OCI-LY3 (cell line): ENCODE measurements around the gene CD28.
A peak's percentile ranks its signal among the peaks of the same experiment; 100 is the strongest.
"Not testable (repeated sequence)": the region's sequence is repeated elsewhere in the genome, so short reads cannot be mapped to it uniquely, and the experiment has no call there.

ENCODE experiments used
- H2AFZ ChIP-seq: fragments of 200-600, 300-600 bp; shearing (Covaris generic); 2 replicates; pipeline ENCODE4 v1.6.0; 2014; ENCODE audit warnings: antibody characterized with exemption, low read depth, low read length
- H3K27ac ChIP-seq: fragments of 200-600, 300-600 bp; sonication (generic); 2 replicates; pipeline ENCODE4 v1.5.1; 2014; ENCODE audit warnings: mild to moderate bottlenecking, low read length, moderate library complexity, mixed read lengths
- H3K27me3 ChIP-seq: fragments of 200-600, 300-600 bp; sonication (generic); 2 replicates; pipeline ENCODE4 v1.6.1; 2014; ENCODE audit warnings: low read depth, low read length, mixed read lengths
- H3K36me3 ChIP-seq: fragments of 200-600, 300-600 bp; sonication (generic); replicated peaks from 2 replicates; pipeline ENCODE3; 2014; ENCODE audit warnings: low read depth, low read length, mixed read lengths
- H3K4me1 ChIP-seq: fragments of 300-600, 200-600 bp; sonication (generic); 2 replicates; pipeline ENCODE4 v1.6.1; 2014; ENCODE audit warnings: low read length, mixed read lengths
- H3K4me2 ChIP-seq: fragments of 200-600, 300-600 bp; sonication (generic); 2 replicates; pipeline ENCODE4 v1.6.1; 2014; ENCODE audit warnings: low read length, mixed read lengths
- H3K4me3 ChIP-seq: fragments of 300-600, 200-600 bp; sonication (generic); 2 replicates; pipeline ENCODE4 v1.5.1; 2014; ENCODE audit warnings: antibody characterized with exemption, mild to moderate bottlenecking, low read length, moderate library complexity
- H3K79me2 ChIP-seq: fragments of 300-600, 200-600 bp; shearing (Covaris generic); 2 replicates; pipeline ENCODE4 v1.6.1; 2014; ENCODE audit warnings: mild to moderate bottlenecking, low read length, mixed read lengths
- H3K9ac ChIP-seq: fragments of 300-600, 200-600 bp; shearing (Covaris generic); 2 replicates; pipeline ENCODE4 v1.6.0; 2014; ENCODE audit warnings: mild to moderate bottlenecking, low read length, moderate library complexity
- H3K9me3 ChIP-seq: fragments of 200-600, 300-600 bp; shearing (Covaris generic); 2 replicates; pipeline ENCODE4 v1.6.1; 2014; ENCODE audit warnings: low read length, mixed read lengths; ENCODE audit not compliant: insufficient read depth
- H4K20me1 ChIP-seq: fragments of 200-600, 300-600 bp; sonication (generic); 2 replicates; pipeline ENCODE4 v1.6.1; 2016; ENCODE audit warnings: low read length, mixed read lengths; ENCODE audit not compliant: insufficient read depth
- EZH2phosphoT487 ChIP-seq: fragments of 200-600 bp; shearing (Covaris generic); IDR thresholded peaks from 2 replicates; pipeline ENCODE4 v1.6.1; 2018; ENCODE audit warnings: antibody characterized with exemption, mixed run types, low read depth
- TF ChIP-seq, protein P1 (sequence below): fragments of 200-600, 300-600 bp; sonication (generic); IDR thresholded peaks from 2 replicates; pipeline ENCODE4 v1.5.1; 2014; ENCODE audit warnings: antibody characterized with exemption, low read length, low read depth

Gene CD28

DNA sequence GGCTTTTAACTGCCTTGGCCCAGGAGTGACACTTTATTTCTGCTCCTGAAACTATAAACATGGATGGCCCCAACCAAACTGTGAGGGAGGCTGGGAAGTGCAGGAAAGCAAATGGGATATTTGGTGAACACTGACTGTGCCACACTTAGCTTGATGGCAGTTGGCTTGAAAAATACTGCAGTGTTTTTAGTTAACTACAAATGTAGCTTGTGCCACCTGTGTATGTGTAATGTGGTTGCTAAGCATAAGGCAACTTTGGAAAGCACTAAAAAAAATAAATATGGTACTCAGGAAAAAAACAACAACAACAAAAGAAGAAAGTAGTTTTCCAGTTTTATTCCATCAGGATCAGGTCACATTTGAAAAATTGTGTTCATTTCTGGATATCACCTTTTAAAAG lies 73.8 kb downstream of the CD28 start:
- TF ChIP-seq, protein P1, sequence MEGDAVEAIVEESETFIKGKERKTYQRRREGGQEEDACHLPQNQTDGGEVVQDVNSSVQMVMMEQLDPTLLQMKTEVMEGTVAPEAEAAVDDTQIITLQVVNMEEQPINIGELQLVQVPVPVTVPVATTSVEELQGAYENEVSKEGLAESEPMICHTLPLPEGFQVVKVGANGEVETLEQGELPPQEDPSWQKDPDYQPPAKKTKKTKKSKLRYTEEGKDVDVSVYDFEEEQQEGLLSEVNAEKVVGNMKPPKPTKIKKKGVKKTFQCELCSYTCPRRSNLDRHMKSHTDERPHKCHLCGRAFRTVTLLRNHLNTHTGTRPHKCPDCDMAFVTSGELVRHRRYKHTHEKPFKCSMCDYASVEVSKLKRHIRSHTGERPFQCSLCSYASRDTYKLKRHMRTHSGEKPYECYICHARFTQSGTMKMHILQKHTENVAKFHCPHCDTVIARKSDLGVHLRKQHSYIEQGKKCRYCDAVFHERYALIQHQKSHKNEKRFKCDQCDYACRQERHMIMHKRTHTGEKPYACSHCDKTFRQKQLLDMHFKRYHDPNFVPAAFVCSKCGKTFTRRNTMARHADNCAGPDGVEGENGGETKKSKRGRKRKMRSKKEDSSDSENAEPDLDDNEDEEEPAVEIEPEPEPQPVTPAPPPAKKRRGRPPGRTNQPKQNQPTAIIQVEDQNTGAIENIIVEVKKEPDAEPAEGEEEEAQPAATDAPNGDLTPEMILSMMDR: no peak
- TF ChIP-seq EZH2phosphoT487: no peak
- no peaks in the 10 kb centered on the region for H4K20me1 ChIP-seq

DNA sequence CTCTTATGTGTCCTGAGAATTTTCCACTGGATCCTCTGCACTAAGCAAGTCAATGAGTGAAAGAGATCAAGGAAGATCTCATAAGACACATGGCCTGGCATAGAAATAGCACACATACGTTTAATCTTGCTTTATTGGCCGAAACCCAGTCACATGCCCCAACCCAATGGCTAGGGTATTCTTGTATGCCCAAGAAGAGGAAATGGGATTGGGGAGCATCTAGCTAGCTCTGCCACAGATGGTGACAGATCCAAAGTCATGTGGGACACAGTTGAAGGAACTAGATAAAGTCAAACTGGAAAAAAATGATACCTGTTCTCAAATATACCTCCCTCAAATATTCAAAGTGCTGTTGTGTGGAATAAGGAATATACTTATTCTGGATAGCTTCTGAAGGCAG lies 74.7 kb downstream of the CD28 start:
- H4K20me1 ChIP-seq: no peaks in the 10 kb centered on the region
- H3K9me3 ChIP-seq: no peaks in the 10 kb centered on the region
- peaks cover 11% of the 10 kb centered on the region for H3K27me3 ChIP-seq
- H3K4me1 ChIP-seq: no peaks in the 10 kb centered on the region
- H2AFZ ChIP-seq: no peak overlapping the region
- TF ChIP-seq EZH2phosphoT487: no peak
- TF ChIP-seq, protein P1: no peak
- no peaks in the 10 kb centered on the region for H3K36me3 ChIP-seq
- H3K9ac ChIP-seq: no peak overlapping the region
- H3K4me3 ChIP-seq: no peak overlapping the region
- H3K27ac ChIP-seq: no peak overlapping the region
- H3K4me2 ChIP-seq: no peak overlapping the region
- no peaks in the 10 kb centered on the region for H3K79me2 ChIP-seq

More for the DNA sequence above, 73.8 kb downstream of the CD28 start:
- H3K9ac ChIP-seq: no peak overlapping the region
- H3K4me3 ChIP-seq: no peak overlapping the region
- peaks cover 20% of the 10 kb centered on the region for H3K27me3 ChIP-seq
- no peaks in the 10 kb centered on the region for H3K79me2 ChIP-seq
- H3K9me3 ChIP-seq: no peaks in the 10 kb centered on the region
- H3K27ac ChIP-seq: no peak overlapping the region
- no peak overlapping the region for H2AFZ ChIP-seq
- H3K4me2 ChIP-seq: no peak overlapping the region
- H3K4me1 ChIP-seq: no peaks in the 10 kb centered on the region
- H3K36me3 ChIP-seq: no peaks in the 10 kb centered on the region

DNA sequence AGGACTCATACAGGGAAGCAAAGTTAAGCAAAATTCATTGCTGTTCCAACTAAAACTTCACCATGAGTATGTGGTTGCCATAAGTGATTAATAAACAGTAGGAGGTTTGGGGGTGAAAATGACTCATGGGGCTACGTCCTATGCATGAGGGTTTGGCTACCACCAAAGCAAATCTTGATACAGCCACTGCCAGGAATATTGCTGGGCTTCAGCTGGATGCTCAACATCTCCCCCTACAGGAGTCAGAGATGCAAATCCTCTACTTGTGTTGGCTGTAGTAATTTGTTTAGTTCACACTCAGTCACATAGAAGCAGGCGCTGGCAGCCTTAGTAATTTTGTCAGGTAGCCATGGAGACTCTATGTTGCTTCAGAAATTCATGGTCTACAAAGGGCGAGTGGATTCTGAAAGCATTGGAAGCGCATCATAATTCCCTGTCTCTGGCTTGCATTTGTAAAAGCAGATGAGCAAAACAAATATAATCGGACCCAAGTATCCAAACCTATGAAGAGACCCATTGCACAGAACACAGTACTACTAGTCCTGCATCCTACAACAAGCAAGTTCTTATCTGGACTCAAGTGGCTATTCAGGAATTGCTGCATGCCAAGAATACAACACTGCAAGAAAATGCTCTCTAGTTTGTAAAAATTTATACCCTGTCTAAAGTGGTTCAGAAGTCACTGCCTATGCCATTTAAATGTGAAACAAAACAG lies 76.0 kb downstream of the CD28 start:
- H3K9ac ChIP-seq: no peak overlapping the region
- TF ChIP-seq, protein P1: peak; percentile 84
- TF ChIP-seq EZH2phosphoT487: no peak
- H3K4me2 ChIP-seq: no peak overlapping the region
- peaks cover 12% of the 10 kb centered on the region for H3K27me3 ChIP-seq
- H3K79me2 ChIP-seq: no peaks in the 10 kb centered on the region
- H3K9me3 ChIP-seq: no peaks in the 10 kb centered on the region
- H3K36me3 ChIP-seq: no peaks in the 10 kb centered on the region
- H4K20me1 ChIP-seq: no peaks in the 10 kb centered on the region
- H3K4me1 ChIP-seq: peaks cover 10% of the 10 kb centered on the region
- H2AFZ ChIP-seq: no peak overlapping the region
- no peak overlapping the region for H3K4me3 ChIP-seq
- H3K27ac ChIP-seq: no peak overlapping the region

DNA sequence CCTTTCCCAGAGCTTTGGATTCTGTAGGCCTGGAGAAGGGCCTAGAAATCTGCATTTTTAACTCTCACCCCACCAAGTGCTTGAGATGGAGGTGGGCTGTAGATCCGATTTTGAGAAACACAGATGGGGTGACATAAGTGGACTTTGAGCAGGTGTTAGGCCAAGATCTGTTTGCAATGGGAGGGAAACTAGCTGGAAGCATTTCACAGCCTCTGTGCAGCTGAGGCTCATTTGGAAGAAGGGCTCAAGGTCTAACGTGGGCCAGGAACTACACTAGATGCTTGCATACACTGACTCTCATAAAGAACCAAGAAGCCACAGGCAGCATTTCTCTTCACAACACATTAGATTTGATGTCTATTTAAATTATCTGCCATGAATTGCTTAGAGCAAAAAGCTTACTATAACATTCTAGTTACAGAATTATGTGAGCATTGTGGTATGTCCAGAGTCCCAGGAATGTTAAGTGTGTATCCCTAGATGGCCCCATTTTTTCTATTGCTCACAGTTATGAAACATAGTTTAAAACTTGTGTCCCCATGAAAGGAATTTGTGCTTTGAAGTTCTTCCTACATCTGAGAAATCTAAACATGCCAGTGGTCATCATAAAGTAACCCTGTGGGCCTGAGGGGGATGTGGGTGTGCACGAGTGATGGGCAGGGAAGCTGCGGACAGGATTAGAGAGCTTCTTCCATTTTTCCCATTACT lies 77.2 kb downstream of the CD28 start:
- TF ChIP-seq EZH2phosphoT487: no peak
- TF ChIP-seq, protein P1: no peak
- H3K4me3 ChIP-seq: no peak overlapping the region
- no peaks in the 10 kb centered on the region for H3K79me2 ChIP-seq
- no peak overlapping the region for H3K27ac ChIP-seq
- H3K9ac ChIP-seq: no peak overlapping the region
- H3K9me3 ChIP-seq: no peaks in the 10 kb centered on the region
- H3K27me3 ChIP-seq: peaks cover 16% of the 10 kb centered on the region
- H4K20me1 ChIP-seq: no peaks in the 10 kb centered on the region
- no peak overlapping the region for H2AFZ ChIP-seq
- H3K4me2 ChIP-seq: no peak overlapping the region
- peaks cover 23% of the 10 kb centered on the region for H3K4me1 ChIP-seq
- no peaks in the 10 kb centered on the region for H3K36me3 ChIP-seq

- not testable (repeated sequence) for H3K4me3 ChIP-seq, H4K20me1 ChIP-seq, H3K79me2 ChIP-seq, H3K36me3 ChIP-seq, H3K27ac ChIP-seq, H3K9me3 ChIP-seq, H3K4me2 ChIP-seq, H3K9ac ChIP-seq, H2AFZ ChIP-seq
- H3K27me3 ChIP-seq: peaks cover 22% of the 10 kb centered on the region
- peaks cover 24% of the 10 kb centered on the region for H3K4me1 ChIP-seq
Measured at GRCh38 chr2:203784710-203785270, 78.4 kb downstream of the CD28 start.
